Colonic mucosa (tissue), 4 donors: ENCODE results near the gene PTER. TPM values are rescaled to one million over a fixed set of nuclear protein-coding genes. Genes with fewer than 3 reads are reported as not detected.

Source experiments
- DNase-seq: peaks from one replicate; pipeline ENCODE4 v3.0.0-alpha.2; 2020
- H3K27ac ChIP-seq: fragments of 200-600 bp; one replicate; pipeline ENCODE4 v1.8.0; 2021
- H3K27me3 ChIP-seq: fragments of 200-600 bp; one replicate; pipeline ENCODE4 v1.8.0; 2021
- H3K36me3 ChIP-seq: fragments of 200-600 bp; one replicate; pipeline ENCODE4 v1.8.0; 2021
- H3K4me1 ChIP-seq: fragments of 200-600 bp; one replicate; pipeline ENCODE4 v1.8.0; 2021; ENCODE audit warnings: mild to moderate bottlenecking
- H3K4me3 ChIP-seq: fragments of 200-600 bp; one replicate; pipeline ENCODE4 v1.8.0; 2021
- H3K9ac ChIP-seq, 2 donors: one replicate each; pipeline ENCODE4 v1.7.0; 2013; ENCODE audit warnings: control low read depth in 2 of 2, low read depth in 2 of 2, low read length in 2 of 2
- H3K9me3 ChIP-seq: fragments of 200-600 bp; one replicate; pipeline ENCODE4 v1.8.0; 2021
- intact Hi-C: fragments of 100-400 bp; cut with DNase I; formaldehyde crosslinking; loops from one replicate; pipeline ENCODE4 v1.14.1; 2022
- total RNA-seq, 2 donors: library from RNA; stranded (reverse); fragmentation: NEBNext Ultra II Directional in 1 of 2; extraction: Animal tissue kit (Norgen Biotek cat#: 25700) in 1 of 2; gene quantifications; one replicate each; pipeline ENCODE4 v1.2.1, GENCODE V29; 2021
- TF ChIP-seq, protein P1 (sequence below): fragments of 200-600 bp; IDR thresholded peaks from one replicate; pipeline ENCODE4 v1.8.0; 2022; ENCODE audit warnings: antibody characterized with exemption, mild to moderate bottlenecking
- donor health status: healthy.
- donor health status: DM: no; HTN: no; CAD: no.
- donor health status: DM: no; HTN: no; CAD: no.

Gene PTER
- total RNA-seq, 2 donors from 2014 or later, result 14.1 to 20.5 TPM

DNA sequence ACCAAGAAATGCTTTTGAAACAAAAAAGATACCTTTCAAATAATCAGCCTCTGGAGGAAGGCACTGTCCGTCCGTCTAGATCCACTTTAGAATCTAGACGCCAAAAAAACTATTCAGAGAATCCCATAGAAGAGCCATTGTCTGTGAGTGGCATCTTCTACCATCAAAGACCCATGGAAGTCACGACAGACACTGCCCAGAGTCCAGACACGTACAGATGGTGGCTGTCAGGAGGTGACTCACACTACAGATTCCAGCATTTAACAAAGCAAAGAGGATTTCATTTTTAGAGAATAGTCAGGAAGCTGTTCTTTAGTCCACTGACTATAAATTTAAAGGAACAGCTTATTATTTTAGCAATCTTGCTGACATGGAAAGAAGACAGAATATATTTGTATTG is 73.2 kb downstream of the PTER start:
- intact Hi-C loops, result no loop called here
- TF ChIP-seq, protein P1, sequence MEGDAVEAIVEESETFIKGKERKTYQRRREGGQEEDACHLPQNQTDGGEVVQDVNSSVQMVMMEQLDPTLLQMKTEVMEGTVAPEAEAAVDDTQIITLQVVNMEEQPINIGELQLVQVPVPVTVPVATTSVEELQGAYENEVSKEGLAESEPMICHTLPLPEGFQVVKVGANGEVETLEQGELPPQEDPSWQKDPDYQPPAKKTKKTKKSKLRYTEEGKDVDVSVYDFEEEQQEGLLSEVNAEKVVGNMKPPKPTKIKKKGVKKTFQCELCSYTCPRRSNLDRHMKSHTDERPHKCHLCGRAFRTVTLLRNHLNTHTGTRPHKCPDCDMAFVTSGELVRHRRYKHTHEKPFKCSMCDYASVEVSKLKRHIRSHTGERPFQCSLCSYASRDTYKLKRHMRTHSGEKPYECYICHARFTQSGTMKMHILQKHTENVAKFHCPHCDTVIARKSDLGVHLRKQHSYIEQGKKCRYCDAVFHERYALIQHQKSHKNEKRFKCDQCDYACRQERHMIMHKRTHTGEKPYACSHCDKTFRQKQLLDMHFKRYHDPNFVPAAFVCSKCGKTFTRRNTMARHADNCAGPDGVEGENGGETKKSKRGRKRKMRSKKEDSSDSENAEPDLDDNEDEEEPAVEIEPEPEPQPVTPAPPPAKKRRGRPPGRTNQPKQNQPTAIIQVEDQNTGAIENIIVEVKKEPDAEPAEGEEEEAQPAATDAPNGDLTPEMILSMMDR, result no peak
- no peaks in the 10 kb centered on the region for H3K36me3 ChIP-seq
- H3K9me3 ChIP-seq, result no peaks in the 10 kb centered on the region
- no peak overlapping the region for H3K4me3 ChIP-seq
- H3K27me3 ChIP-seq, result no peaks in the 10 kb centered on the region
- no peak for DNase-seq
- no peaks in the 10 kb centered on the region for H3K4me1 ChIP-seq
- no peak overlapping the region for H3K9ac ChIP-seq
- H3K27ac ChIP-seq, result no peak overlapping the region

DNA sequence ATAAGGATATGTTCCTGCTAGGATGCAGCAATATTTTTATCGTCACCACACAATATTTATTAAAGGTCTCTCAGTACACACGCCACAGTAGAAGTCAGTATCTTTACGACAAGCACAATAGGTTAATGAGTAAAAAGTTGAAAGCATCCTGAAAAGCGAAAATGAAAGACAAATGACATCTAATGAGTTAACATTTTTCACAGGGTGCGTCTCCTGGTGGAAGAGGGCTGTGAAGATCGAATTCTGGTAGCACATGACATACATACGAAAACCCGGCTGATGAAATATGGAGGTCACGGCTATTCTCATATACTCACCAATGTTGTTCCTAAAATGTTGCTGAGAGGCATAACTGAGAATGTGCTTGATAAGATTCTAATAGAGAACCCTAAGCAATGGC is 74.0 kb downstream of the PTER start:
- Histone ChIP-seq H3K9me3 (no peaks in the 10 kb centered on the region), H3K27ac (no peak overlapping the region), H3K9ac (no peak overlapping the region), H3K36me3 (no peaks in the 10 kb centered on the region), H3K27me3 (no peaks in the 10 kb centered on the region), H3K4me3 (no peak overlapping the region), H3K4me1 (no peaks in the 10 kb centered on the region)
- TF ChIP-seq, protein P1, result no peak
- intact Hi-C loops, result no loop called here
- DNase-seq, result no peak

DNA sequence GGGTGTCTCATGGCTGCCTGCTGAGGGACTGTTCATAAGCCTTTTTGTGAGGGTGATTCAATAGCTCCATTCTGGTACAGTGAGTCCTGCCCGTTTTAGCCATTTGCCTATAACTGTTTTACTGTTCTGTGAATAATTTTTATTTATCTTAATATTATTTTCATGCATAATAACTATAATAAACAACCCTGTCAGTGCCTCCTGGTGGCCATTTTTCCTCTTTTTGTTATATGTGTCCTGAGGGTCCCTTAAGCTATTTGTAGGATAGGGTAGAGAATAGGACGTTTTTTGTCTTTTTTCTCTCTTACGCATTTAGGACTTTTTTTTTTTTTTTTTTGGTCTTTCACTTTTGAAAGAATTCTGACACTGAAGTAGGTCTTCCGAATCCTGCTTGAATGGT is 82.0 kb downstream of the PTER start:
- Histone ChIP-seq H3K4me1 (no peaks in the 10 kb centered on the region), H3K9me3 (no peaks in the 10 kb centered on the region), H3K9ac (no peak overlapping the region), H3K36me3 (no peaks in the 10 kb centered on the region), H3K27me3 (peaks cover 19% of the 10 kb centered on the region), H3K27ac (no peak overlapping the region), H3K4me3 (no peak overlapping the region)
- TF ChIP-seq, protein P1, result no peak
- DNase-seq, result no peak
- intact Hi-C loops, result no loop called here

DNA sequence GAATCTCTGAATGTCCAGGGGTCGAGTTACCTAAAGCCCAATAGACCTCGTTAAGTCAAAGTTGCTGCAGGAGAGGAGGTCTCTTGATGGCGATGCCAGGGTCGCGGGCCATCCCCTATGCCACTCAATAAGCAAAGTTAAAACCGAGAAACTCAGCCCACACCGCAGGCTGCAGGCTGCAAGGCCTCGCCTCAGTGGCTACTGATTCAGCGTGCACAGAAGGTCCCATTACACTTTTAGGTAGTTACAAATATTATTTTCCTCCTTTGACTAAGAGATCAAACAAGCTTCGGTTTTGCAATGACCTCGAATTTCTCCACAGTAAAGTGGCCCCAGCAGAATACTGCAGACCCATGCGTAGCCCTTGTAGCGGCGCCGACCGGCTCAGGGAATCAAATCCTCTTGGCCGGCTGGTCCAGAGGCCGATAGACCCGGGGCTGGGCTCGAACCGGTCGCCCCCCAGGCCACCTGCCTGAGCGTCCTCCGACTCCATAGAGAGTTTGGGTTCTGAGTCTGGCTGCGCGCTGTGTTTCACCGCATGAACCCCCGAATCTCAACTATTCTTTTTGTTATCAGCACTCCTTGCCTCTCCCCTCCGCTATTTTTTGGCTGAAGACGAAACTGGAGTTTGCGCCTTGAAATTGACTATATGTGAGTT is 82.6 kb downstream of the PTER start:
- TF ChIP-seq, protein P1, result no peak
- H3K4me1 ChIP-seq, result no peaks in the 10 kb centered on the region
- peaks cover 19% of the 10 kb centered on the region for H3K27me3 ChIP-seq
- no peak overlapping the region for H3K27ac ChIP-seq
- no peak overlapping the region for H3K4me3 ChIP-seq
- H3K9ac ChIP-seq, result no peak overlapping the region
- intact Hi-C loops, result no loop called here
- no peaks in the 10 kb centered on the region for H3K36me3 ChIP-seq
- no peaks in the 10 kb centered on the region for H3K9me3 ChIP-seq
- DNase-seq, result no peak

DNA sequence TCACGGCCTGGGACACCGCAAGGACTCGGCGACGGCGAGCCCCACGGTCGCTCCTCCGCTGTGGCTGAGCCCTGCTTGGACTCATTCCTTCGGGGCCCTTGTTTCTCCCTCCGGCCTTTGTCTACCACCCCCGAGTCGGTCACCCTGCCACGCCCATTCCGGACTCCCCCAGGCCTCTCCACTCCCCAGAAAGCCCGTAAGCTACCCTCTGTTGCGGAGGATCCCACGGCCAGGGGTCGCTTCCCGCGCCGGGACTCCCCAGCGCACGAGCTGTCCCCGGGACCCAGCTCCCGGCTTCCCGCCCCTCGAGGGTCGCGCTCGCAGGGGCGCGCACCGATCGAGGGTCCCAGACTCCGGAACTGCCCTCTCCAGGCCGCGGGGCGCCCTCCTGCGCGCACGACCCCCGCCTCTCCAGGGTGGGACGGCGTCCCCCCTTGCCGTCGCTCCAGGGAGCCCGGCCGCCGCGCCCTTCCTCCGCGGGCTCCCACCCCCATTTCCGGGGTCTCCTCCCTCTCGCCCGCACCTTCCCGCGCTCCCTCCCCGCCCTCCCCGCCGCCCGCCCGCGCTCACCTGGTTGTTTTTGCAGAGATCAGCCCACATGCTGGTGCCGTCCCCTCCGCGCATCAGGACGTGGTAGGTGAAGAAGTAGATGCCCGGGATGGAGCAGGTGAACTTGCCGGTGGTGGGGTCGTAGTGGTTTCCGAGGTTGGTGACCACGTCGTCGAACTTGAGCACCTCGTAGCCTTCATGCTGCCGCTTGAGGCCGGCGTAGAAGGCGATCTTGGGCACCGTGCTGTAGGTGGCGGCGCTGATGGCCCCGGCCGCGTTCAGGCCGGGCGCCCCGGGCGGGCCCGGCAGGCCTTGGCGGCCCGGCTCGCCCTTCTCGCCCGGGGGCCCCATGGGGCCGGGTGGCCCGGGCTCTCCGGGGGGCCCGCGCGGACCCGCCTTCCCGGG is 83.4 kb downstream of the PTER start:
- H3K4me1 ChIP-seq, result no peaks in the 10 kb centered on the region
- no peak overlapping the region for H3K9ac ChIP-seq
- H3K27me3 ChIP-seq, result peaks cover 19% of the 10 kb centered on the region
- DNase-seq, result no peak
- H3K9me3 ChIP-seq, result no peaks in the 10 kb centered on the region
- H3K4me3 ChIP-seq, result peak overlapping the region; percentile 33
- H3K36me3 ChIP-seq, result no peaks in the 10 kb centered on the region
- TF ChIP-seq, protein P1, result no peak
- intact Hi-C loops, result no loop called here
- H3K27ac ChIP-seq, result no peak overlapping the region
